Brain microvascular endothelial cell (primary cell): ENCODE measurements around the gene FUT7.

Experiments
- DNase-seq: peaks from one replicate; pipeline ENCODE4 v3.0.0-alpha.2; 2020
- H3K27ac ChIP-seq: fragments of 250-450 bp; sonication (Bioruptor Pico); 2 replicates; pipeline ENCODE4 v1.5.1; 2020; ENCODE audit warnings: mild to moderate bottlenecking, moderate library complexity
- H3K27me3 ChIP-seq: fragments of 250-450 bp; sonication (Bioruptor Pico); replicated peaks from 2 replicates; pipeline ENCODE4 v1.5.1; 2020; ENCODE audit warnings: mild to moderate bottlenecking
- H3K36me3 ChIP-seq: fragments of 250-450 bp; sonication (Bioruptor Pico); replicated peaks from 2 replicates; pipeline ENCODE4 v1.5.1; 2020; ENCODE audit warnings: mild to moderate bottlenecking
- H3K4me3 ChIP-seq: 2 replicates; pipeline ENCODE4 v1.5.1; 2011; ENCODE audit warnings: low read depth, mild to moderate bottlenecking, control low read depth, low read length, moderate library complexity
- in situ Hi-C: cut with HindIII; loops from 2 replicates; pipeline ENCODE4 v1.10.0; 2017; ENCODE audit warnings: low sequenced_read_pairs, low pct_ligation_motif_present
- TF ChIP-seq, protein P1 (sequence below): IDR thresholded peaks from 2 replicates; pipeline ENCODE4 v1.5.1; 2011; ENCODE audit warnings: low read depth, mild to moderate bottlenecking, moderate library complexity, low read length, control low read depth, inconsistent platforms; ENCODE audit errors: missing control alignments

The FUT7 gene, protein sequence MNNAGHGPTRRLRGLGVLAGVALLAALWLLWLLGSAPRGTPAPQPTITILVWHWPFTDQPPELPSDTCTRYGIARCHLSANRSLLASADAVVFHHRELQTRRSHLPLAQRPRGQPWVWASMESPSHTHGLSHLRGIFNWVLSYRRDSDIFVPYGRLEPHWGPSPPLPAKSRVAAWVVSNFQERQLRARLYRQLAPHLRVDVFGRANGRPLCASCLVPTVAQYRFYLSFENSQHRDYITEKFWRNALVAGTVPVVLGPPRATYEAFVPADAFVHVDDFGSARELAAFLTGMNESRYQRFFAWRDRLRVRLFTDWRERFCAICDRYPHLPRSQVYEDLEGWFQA

DNA sequence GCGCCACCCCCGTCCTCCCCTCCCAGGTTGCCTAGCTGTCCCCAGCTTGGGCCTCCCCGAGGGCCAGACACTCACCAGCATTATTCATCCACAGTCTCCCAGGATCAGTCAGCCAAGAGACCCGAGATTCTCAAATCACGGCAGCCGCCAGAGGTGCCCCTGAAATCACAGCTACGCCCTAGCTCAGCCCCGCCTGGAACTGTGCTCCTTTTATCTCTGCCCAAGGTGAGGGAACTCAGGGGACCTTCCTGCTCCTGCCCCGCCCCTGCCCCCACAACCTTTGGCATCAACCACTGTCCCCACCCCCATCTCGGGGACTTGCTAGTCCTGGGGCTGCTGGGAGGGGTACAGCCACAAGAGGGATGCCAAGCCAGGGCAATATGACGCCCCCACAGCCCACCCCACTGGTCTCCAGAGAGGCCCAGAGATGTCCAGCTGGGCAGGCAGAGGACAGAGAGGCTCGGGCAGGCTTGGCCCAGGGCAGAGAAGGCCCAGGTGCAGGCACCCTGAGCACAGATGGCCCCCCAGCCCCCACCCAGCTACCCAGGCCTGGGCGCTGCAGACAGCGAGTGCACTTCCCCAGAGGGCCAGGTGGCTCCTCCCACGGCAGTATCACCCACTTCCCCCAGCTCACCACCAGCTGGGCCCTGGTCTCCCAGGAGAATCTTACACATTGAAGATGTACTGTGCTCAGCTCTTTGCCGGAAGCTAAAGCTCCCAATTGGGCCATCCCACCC is at the start of gene FUT7:
Gene FUT7 (minus strand): TSS at position 185 of the 737 bp plus-strand sequence. CDS start 97 bp downstream, at position 88.
- Histone ChIP-seq H3K27ac (no peak within 1 kb of the TSS), H3K36me3 (no peaks in the 10 kb centered on the region), H3K4me3 (no peak within 1 kb of the TSS), H3K27me3 (no peaks in the 10 kb centered on the region)
- in situ Hi-C loops, result loop anchor here (25.0 kb wide), 2 partner anchors 95 to 220 kb away; partner anchors contain the start of genes C8G, FBXW5 and RABL6
- no peak for DNase-seq
- TF ChIP-seq, protein P1, sequence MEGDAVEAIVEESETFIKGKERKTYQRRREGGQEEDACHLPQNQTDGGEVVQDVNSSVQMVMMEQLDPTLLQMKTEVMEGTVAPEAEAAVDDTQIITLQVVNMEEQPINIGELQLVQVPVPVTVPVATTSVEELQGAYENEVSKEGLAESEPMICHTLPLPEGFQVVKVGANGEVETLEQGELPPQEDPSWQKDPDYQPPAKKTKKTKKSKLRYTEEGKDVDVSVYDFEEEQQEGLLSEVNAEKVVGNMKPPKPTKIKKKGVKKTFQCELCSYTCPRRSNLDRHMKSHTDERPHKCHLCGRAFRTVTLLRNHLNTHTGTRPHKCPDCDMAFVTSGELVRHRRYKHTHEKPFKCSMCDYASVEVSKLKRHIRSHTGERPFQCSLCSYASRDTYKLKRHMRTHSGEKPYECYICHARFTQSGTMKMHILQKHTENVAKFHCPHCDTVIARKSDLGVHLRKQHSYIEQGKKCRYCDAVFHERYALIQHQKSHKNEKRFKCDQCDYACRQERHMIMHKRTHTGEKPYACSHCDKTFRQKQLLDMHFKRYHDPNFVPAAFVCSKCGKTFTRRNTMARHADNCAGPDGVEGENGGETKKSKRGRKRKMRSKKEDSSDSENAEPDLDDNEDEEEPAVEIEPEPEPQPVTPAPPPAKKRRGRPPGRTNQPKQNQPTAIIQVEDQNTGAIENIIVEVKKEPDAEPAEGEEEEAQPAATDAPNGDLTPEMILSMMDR, result no peak

DNA sequence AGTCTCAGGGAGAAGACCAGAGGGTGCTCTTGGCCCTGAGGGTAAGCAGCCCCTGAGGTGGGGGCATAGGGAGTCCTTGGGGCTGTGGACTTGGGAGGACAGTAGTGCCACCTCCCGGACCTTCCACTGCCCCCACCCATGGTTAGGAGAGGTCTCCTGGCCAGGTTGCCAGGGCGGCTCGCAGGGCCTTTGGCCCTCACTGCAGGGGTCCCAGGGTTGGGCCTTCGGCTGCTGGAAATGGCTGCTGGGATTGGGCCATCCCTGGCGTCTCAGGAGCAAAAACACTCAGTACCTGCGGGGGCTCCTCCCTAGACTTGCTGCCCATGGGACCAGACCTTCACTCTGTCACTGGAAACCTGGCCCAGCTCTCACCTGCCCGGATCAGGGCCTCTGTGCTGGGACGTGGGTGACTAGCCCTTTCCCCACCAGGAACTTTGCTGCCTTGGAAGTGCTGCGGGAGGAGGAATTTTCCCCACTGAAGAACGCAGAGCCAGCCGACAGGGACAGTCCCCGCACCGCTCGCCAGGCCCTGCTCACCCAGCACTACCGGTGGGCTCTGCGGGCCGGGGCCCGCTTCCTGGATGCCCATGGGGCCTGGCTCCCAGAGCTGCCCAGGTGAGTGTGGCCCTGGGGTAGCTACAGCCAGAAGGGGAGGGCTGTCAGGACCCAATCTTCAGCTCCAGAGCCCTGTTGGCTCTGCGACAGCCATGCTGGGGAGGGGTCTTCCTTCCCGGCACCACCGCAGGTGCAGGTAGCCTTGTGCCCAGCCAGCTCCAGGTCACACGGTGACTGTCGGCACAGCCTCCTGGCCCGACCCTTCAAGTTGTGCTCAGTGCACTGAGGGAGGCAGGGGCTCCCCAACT is 48.6 kb upstream of the FUT7 start:
- H3K27me3 ChIP-seq, result no peaks in the 10 kb centered on the region
- in situ Hi-C loops, result no loop called here
- TF ChIP-seq, protein P1, result no peak
- H3K27ac ChIP-seq, result no peak overlapping the region
- no peaks in the 10 kb centered on the region for H3K36me3 ChIP-seq
- no peak overlapping the region for H3K4me3 ChIP-seq
- no peak for DNase-seq

DNA sequence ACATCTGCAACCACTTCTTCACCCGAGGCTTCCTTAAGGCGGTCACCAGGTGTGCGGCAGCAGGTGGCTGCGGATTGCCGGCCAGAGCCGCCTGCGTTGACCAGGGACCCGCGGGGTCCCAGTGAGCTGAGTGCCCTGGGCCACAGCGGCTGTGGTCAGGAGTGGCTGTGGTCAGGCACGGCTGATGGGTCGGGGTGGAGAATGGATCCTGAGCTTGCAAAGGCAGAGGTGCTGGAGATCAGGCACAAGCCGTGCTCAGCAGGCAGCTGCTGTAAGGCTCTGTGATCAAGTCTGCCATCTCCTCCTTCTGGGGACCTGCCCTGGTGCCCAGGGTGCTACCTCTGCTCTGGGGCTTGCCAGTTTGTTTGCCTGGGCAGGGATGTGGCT is 47.5 kb upstream of the FUT7 start:
- in situ Hi-C loops, result no loop called here
- no peaks in the 10 kb centered on the region for H3K27me3 ChIP-seq
- no peak overlapping the region for H3K27ac ChIP-seq
- no peak overlapping the region for H3K4me3 ChIP-seq
- H3K36me3 ChIP-seq, result no peaks in the 10 kb centered on the region
- DNase-seq, result no peak
- TF ChIP-seq, protein P1, result no peak

DNA sequence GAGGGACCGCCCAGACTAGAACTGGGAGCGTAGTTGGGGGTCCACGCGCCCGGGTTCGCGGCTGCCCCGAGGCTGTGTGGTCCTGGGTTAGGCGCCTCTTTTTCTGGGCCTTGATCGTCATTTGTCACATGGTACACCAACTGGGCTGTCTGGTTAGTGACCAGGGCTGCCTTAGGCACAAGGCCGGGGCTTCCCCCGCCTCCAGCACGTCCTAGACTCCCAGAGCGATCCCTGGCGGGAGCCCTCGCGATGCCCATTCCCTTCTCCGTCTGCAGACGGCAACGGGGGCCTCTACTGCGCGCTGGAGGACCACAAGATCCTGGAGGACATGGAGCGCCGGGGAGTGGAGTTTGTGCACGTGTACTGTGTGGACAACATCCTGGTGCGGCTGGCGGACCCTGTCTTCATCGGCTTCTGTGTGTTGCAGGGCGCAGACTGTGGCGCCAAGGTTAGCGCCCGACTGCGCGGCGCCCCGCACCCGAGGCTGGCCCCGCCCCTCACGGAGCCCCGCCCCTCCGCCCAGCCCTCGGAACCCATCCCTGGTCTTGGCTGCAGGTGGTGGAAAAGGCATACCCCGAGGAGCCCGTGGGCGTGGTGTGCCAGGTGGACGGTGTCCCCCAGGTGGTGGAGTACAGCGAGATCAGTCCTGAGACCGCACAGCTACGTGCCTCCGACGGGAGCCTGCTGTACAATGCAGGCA is 47.0 kb upstream of the FUT7 start:
- no peaks in the 10 kb centered on the region for H3K36me3 ChIP-seq
- no peak overlapping the region for H3K27ac ChIP-seq
- no peak for DNase-seq
- in situ Hi-C loops, result no loop called here
- TF ChIP-seq, protein P1, result no peak
- H3K4me3 ChIP-seq, result peak overlapping the region; percentile 70
- H3K27me3 ChIP-seq, result no peaks in the 10 kb centered on the region
